Measurements from ENCODE around the gene ZNF554. TPM values are rescaled to one million over a fixed set of nuclear protein-coding genes. Genes with fewer than 3 reads are reported as not detected.

The ZNF554 gene
- total RNA-seq, 4 donors from 2014 or later: 2.1 to 15.8 (median 5.0) TPM

- DNase-seq: no peak
- intact Hi-C loops (cut with DNase I; ENCODE audit: low total_unique reads): no loop called here
- Histone ChIP-seq H3K36me3 (no peaks in the 10 kb centered on the region), H3K27me3 (no peaks in the 10 kb centered on the region), H3K27ac (no peak overlapping the region), H3K4me3 (no peak overlapping the region), H3K4me1 (no peaks in the 10 kb centered on the region), H3K9me3 (no peaks in the 10 kb centered on the region)
- TF ChIP-seq CTCF (IDR thresholded peaks at IDR 0.05) (no peak), POLR2A (IDR thresholded peaks at IDR 0.05) (no peak)
Observed at GRCh38 chr19:2795827-2796658, 23.6 kb upstream of the ZNF554 start.

GRCh38 chr19:2796659-2797266 is 22.9 kb upstream of the ZNF554 start:
- no peaks in the 10 kb centered on the region for H3K27me3 ChIP-seq
- H3K9me3 ChIP-seq: no peaks in the 10 kb centered on the region
- no peaks in the 10 kb centered on the region for H3K36me3 ChIP-seq
- no peak overlapping the region for H3K4me3 ChIP-seq
- DNase-seq: no peak
- no peak overlapping the region for H3K27ac ChIP-seq
- TF ChIP-seq POLR2A (IDR thresholded peaks at IDR 0.05) (no peak), CTCF (IDR thresholded peaks at IDR 0.05) (no peak)
- intact Hi-C loops (cut with DNase I; ENCODE audit: low total_unique reads): no loop called here
- H3K4me1 ChIP-seq: no peaks in the 10 kb centered on the region

GRCh38 chr19:2797280-2797679 is 22.4 kb upstream of the ZNF554 start:
- intact Hi-C loops (cut with DNase I; ENCODE audit: low total_unique reads): no loop called here
- no peaks in the 10 kb centered on the region for H3K36me3 ChIP-seq
- no peak overlapping the region for H3K27ac ChIP-seq

GRCh38 chr19:2798158-2798685 is 21.4 kb upstream of the ZNF554 start:
- no peak overlapping the region for H3K27ac ChIP-seq
- H3K4me3 ChIP-seq: no peak overlapping the region
- intact Hi-C loops (cut with DNase I; ENCODE audit: low total_unique reads): no loop called here
- H3K4me1 ChIP-seq: no peaks in the 10 kb centered on the region
- no peaks in the 10 kb centered on the region for H3K27me3 ChIP-seq
- H3K9me3 ChIP-seq: no peaks in the 10 kb centered on the region
- H3K36me3 ChIP-seq: no peaks in the 10 kb centered on the region
- DNase-seq: no peak
- TF ChIP-seq CTCF (IDR thresholded peaks at IDR 0.05) (no peak), POLR2A (IDR thresholded peaks at IDR 0.05) (no peak)

More at GRCh38 chr19:2797280-2797679, 22.4 kb upstream of the ZNF554 start:
- no peaks in the 10 kb centered on the region for H3K4me1 ChIP-seq
- DNase-seq: no peak
- no peak for TF ChIP-seq CTCF (IDR thresholded peaks at IDR 0.05)
- TF ChIP-seq POLR2A (IDR thresholded peaks at IDR 0.05): no peak
- no peaks in the 10 kb centered on the region for H3K9me3 ChIP-seq
- H3K4me3 ChIP-seq: no peak overlapping the region
- H3K27me3 ChIP-seq: no peaks in the 10 kb centered on the region

- Histone ChIP-seq H3K27me3 (no peaks in the 10 kb centered on the region), H3K27ac (no peak overlapping the region), H3K36me3 (no peaks in the 10 kb centered on the region), H3K4me3 (no peak overlapping the region), H3K9me3 (no peaks in the 10 kb centered on the region), H3K4me1 (no peaks in the 10 kb centered on the region)
- no peak for DNase-seq
- no peak for TF ChIP-seq POLR2A (IDR thresholded peaks at IDR 0.05)
- TF ChIP-seq CTCF (IDR thresholded peaks at IDR 0.05): no peak
- intact Hi-C loops (cut with DNase I; ENCODE audit: low total_unique reads): no loop called here
Observed at GRCh38 chr19:2798733-2799132, 20.9 kb upstream of the ZNF554 start.
